ENCODE measurements around the gene ATP5F1B.
A peak's percentile ranks its signal among the peaks of the same experiment; 100 is the strongest.

ATP5F1B gene

DNA sequence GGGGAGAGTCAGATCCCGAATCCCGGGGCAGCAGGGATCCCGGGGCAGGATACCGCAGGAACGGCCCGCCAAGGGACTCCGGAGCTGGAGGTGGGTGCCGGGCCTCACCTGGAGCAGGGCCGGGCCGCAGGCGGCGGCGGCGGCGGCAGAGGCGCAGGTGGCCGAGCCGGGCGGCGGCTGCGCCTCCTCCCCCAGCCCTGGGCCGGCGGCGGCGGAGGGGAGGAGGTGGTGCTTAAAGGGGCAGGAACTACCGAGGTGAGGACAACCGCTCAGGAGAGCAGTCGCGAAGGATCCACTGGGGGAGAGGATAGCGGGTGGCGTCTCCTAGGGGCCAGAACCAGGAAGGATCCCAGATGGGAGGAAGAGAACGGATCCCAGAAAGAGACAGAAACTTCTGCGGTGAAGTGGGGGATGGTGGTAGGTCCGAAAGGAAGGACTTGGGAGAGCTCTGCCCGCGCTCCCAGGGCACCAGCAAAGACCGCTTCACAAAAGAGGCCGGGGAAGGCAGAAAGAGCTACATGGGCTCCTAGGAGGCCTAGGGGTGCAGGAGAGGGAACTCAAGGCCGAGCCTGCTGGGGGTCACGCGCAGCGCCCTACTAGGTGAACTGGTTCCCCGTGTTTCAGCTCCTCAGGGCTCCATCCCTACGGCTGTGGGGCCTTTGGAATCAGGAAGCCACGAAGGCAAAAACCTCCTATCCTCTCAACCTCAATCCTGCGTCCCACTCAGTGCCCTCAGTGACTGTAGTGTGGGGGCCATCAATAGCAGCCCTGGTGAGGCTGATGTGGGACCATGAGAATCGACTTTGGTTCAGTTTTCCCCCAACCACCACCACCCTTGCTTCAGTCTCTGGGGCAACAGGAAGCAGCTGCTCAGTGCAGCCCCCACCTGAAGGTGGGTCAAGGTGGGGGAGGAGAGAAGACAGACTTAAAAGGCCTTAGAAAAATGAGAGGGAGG, 10.7 kb downstream of the ATP5F1B start:
- Histone ChIP-seq H2BK12ac (ENCODE audit: low read length in 2 of 2) (peak overlapping the region; percentile 55 to 76), H3K79me1 (replicated peaks; ENCODE audit: low read length, poor library complexity, severe bottlenecking) (peaks cover 17% of the 10 kb centered on the region)

DNA sequence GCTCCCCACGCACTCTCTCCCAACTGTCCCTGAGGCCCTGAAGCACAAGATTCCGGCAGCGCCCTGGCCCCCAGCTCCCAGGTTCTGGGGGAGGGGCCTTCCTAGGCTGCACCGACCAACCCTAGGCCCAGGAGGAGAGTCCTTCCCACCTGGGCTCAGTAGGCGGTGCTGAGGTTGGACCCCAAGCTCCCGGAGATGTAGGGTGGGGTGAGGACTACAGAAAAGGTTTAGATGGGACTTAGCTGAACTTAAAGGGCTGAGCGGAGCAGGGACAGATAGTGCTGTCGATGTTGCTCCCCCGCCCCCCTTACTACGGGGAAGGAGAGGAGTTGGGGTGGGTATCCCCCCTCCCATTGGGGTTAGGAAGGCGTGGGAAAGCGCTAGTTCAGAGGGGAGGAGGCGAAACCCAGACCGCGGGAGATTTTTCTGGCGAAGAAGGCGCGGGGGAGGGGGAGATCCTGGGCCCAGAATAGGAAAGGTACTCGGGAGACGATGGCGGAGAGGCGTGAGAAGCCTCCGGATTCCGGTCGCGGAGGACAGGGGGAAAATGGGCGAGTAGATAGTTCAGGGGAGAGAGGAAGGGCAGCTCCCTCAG, 11.4 kb downstream of the ATP5F1B start:
- no peak overlapping the region for H2BK5ac ChIP-seq (ENCODE audit: low read depth, low read length, poor library complexity, severe bottlenecking)
- H3K36me3 ChIP-seq (ENCODE audit: control insufficient read depth in 1 of 2, insufficient read depth in 2 of 2, low read depth in 1 of 2, low read length in 2 of 2) = peaks cover 17 to 22% of the 10 kb centered on the region in 2 experiments
- H3K23ac ChIP-seq (ENCODE audit: low read length in 2 of 2) = peak overlapping the region in 1 of 2 experiments; percentile 70
- H2BK12ac ChIP-seq (ENCODE audit: low read length in 2 of 2) = peak overlapping the region in 1 of 2 experiments; percentile 55
- peaks cover 27% of the 10 kb centered on the region for H3K4me1 ChIP-seq (ENCODE audit: control insufficient read depth, insufficient read depth, low read depth, low read length)
- H3K27ac ChIP-seq (ENCODE audit: low read length, poor library complexity, severe bottlenecking) = peak overlapping the region; percentile 67
- no peak overlapping the region for H2AK5ac ChIP-seq (ENCODE audit: low read length, severe bottlenecking)
- peak overlapping the region; percentile 95 for H3K4me2 ChIP-seq (ENCODE audit: low read length, poor library complexity, severe bottlenecking)
- peak overlapping the region; percentile 78 for H4K91ac ChIP-seq (ENCODE audit: low read length)
- peak overlapping the region in 1 of 2 experiments; percentile 73 for H3K4ac ChIP-seq (ENCODE audit: low read depth in 1 of 2, low read length in 2 of 2)
- H3K9ac ChIP-seq (ENCODE audit: low read length) = peak overlapping the region; percentile 96
- peak overlapping the region; percentile 89 to 90 for H3K4me3 ChIP-seq (ENCODE audit: insufficient read depth in 1 of 2, low read depth in 1 of 2, low read length in 2 of 2)
- peak overlapping the region; percentile 4 for H4K8ac ChIP-seq (ENCODE audit: low read length)
- 4% methylated on average over 27 of the region's 27 CpGs for WGBS
- peak overlapping the region; percentile 92 for H2BK15ac ChIP-seq (ENCODE audit: low read depth, poor library complexity, severe bottlenecking)
- H3K9me3 ChIP-seq (ENCODE audit: control insufficient read depth, low read length) = no peaks in the 10 kb centered on the region
- H3K79me1 ChIP-seq (replicated peaks; ENCODE audit: low read length, poor library complexity, severe bottlenecking) = peaks cover 17% of the 10 kb centered on the region
- H2BK120ac ChIP-seq (ENCODE audit: low read depth, low read length) = no peak overlapping the region
- DNase-seq = peak; percentile 40
- peak overlapping the region; percentile 73 to 92 for H3K18ac ChIP-seq (ENCODE audit: low read depth in 1 of 2, low read length in 2 of 2)
- H2AFZ ChIP-seq (ENCODE audit: low read depth, low read length) = no peak overlapping the region
- H3K27me3 ChIP-seq (ENCODE audit: control insufficient read depth in 1 of 2, insufficient read depth in 1 of 2, low read length in 2 of 2) = no peaks in the 10 kb centered on the region
- H3K14ac ChIP-seq (ENCODE audit: low read length in 2 of 2) = peak overlapping the region; percentile 11 to 73

More for the DNA sequence above, 10.7 kb downstream of the ATP5F1B start:
- H2BK120ac ChIP-seq (ENCODE audit: low read depth, low read length) = peak overlapping the region; percentile 97
- H2BK15ac ChIP-seq (ENCODE audit: low read depth, poor library complexity, severe bottlenecking) = peak overlapping the region; percentile 92
- H3K4me2 ChIP-seq (ENCODE audit: low read length, poor library complexity, severe bottlenecking) = peak overlapping the region; percentile 95
- H3K4me1 ChIP-seq (ENCODE audit: control insufficient read depth, insufficient read depth, low read depth, low read length) = peaks cover 27% of the 10 kb centered on the region
- DNase-seq = peak; percentile 92
- H2BK5ac ChIP-seq (ENCODE audit: low read depth, low read length, poor library complexity, severe bottlenecking) = peak overlapping the region; percentile 76
- peak overlapping the region; percentile 76 to 83 for H3K4ac ChIP-seq (ENCODE audit: low read depth in 1 of 2, low read length in 2 of 2)
- no peak overlapping the region for H2AFZ ChIP-seq (ENCODE audit: low read depth, low read length)
- H4K91ac ChIP-seq (ENCODE audit: low read length) = peak overlapping the region; percentile 78
- H3K27me3 ChIP-seq (ENCODE audit: control insufficient read depth in 1 of 2, insufficient read depth in 1 of 2, low read length in 2 of 2) = no peaks in the 10 kb centered on the region
- H3K36me3 ChIP-seq (ENCODE audit: control insufficient read depth in 1 of 2, insufficient read depth in 2 of 2, low read depth in 1 of 2, low read length in 2 of 2) = peaks cover 24 to 30% of the 10 kb centered on the region in 2 experiments
- H3K9ac ChIP-seq (ENCODE audit: low read length) = peak overlapping the region; percentile 96
- H3K18ac ChIP-seq (ENCODE audit: low read depth in 1 of 2, low read length in 2 of 2) = peak overlapping the region; percentile 91 to 97
- WGBS = 1% methylated on average over 45 of the region's 47 CpGs
- peak overlapping the region; percentile 33 for H4K8ac ChIP-seq (ENCODE audit: low read length)
- peak overlapping the region in 1 of 2 experiments; percentile 75 for H3K23ac ChIP-seq (ENCODE audit: low read length in 2 of 2)
- H3K4me3 ChIP-seq (ENCODE audit: insufficient read depth in 1 of 2, low read depth in 1 of 2, low read length in 2 of 2) = peak overlapping the region; percentile 89 to 90
- H3K27ac ChIP-seq (ENCODE audit: low read length, poor library complexity, severe bottlenecking) = peak overlapping the region; percentile 85
- peak overlapping the region; percentile 85 for H2AK5ac ChIP-seq (ENCODE audit: low read length, severe bottlenecking)
- peak overlapping the region; percentile 11 to 73 for H3K14ac ChIP-seq (ENCODE audit: low read length in 2 of 2)
- H3K9me3 ChIP-seq (ENCODE audit: control insufficient read depth, low read length) = no peaks in the 10 kb centered on the region

DNA sequence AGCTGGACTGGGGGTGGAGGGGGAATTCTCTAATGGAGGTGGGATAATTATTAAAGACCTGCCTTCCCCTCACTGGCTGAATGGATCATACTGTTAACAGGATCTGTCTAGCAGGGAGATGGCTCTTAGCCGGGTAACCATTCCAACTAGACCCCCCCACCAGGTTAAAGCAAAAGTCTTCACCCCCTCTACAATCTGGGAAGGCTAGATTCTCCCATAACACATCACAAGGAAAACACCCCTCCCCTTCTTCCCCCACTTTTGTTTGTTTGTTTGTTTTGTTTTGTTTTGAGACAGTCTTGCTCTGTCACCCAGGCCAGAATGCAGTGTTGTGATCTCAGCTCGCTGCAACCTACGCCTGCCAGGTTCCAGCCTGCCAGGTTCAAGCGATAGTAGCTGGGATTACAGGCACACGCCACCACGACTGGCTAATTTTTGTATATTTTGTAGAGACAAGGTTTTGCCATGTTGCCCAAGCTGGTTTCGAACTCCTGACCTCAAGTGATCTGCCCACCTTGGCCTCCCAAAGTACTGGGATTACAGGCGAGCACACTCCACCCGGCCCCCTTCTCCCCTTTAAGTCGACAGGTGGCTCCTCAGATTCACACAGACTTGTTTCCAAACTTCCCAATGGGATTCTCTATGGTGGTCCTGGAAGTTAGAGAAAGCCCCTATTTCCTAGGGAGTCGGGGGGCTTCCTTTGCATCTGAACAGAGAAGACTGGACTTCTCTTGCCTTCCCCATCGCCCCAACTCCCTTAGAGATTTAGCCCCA, 12.1 kb downstream of the ATP5F1B start:
- Histone ChIP-seq H3K36me3 (ENCODE audit: control insufficient read depth in 1 of 2, insufficient read depth in 2 of 2, low read depth in 1 of 2, low read length in 2 of 2) (peaks cover 11 to 15% of the 10 kb centered on the region in 2 experiments), H3K79me1 (replicated peaks; ENCODE audit: low read length, poor library complexity, severe bottlenecking) (peaks cover 15% of the 10 kb centered on the region), H3K27me3 (ENCODE audit: control insufficient read depth in 1 of 2, insufficient read depth in 1 of 2, low read length in 2 of 2) (no peaks in the 10 kb centered on the region), H4K8ac (ENCODE audit: low read length) (no peak overlapping the region), H3K9ac (ENCODE audit: low read length) (peak overlapping the region; percentile 96), H3K9me3 (ENCODE audit: control insufficient read depth, low read length) (no peaks in the 10 kb centered on the region), H2AK5ac (ENCODE audit: low read length, severe bottlenecking) (no peak overlapping the region), H2BK120ac (ENCODE audit: low read depth, low read length) (no peak overlapping the region), H3K14ac (ENCODE audit: low read length in 2 of 2) (no peak overlapping the region), H2BK12ac (ENCODE audit: low read length in 2 of 2) (peak overlapping the region in 1 of 2 experiments; percentile 10), H3K23ac (ENCODE audit: low read length in 2 of 2) (no peak overlapping the region), H3K27ac (ENCODE audit: low read length, poor library complexity, severe bottlenecking) (no peak overlapping the region), H3K18ac (ENCODE audit: low read depth in 1 of 2, low read length in 2 of 2) (peak overlapping the region in 1 of 2 experiments; percentile 73), H4K91ac (ENCODE audit: low read length) (peak overlapping the region; percentile 52), H2AFZ (ENCODE audit: low read depth, low read length) (no peak overlapping the region), H3K4me3 (ENCODE audit: insufficient read depth in 1 of 2, low read depth in 1 of 2, low read length in 2 of 2) (peak overlapping the region; percentile 89 to 90), H3K4me1 (ENCODE audit: control insufficient read depth, insufficient read depth, low read depth, low read length) (peaks cover 27% of the 10 kb centered on the region), H2BK15ac (ENCODE audit: low read depth, poor library complexity, severe bottlenecking) (peak overlapping the region; percentile 63), H3K4ac (ENCODE audit: low read depth in 1 of 2, low read length in 2 of 2) (peak overlapping the region in 1 of 2 experiments; percentile 24), H2BK5ac (ENCODE audit: low read depth, low read length, poor library complexity, severe bottlenecking) (no peak overlapping the region), H3K4me2 (ENCODE audit: low read length, poor library complexity, severe bottlenecking) (peak overlapping the region; percentile 95)
- 53% methylated on average over 8 of the region's 12 CpGs for WGBS
- peak; percentile 8 for DNase-seq

Measured in mesenchymal stem cell (in vitro differentiated cells and primary cell).